GM13976 (cell line): ENCODE results near the gene SWSAP1.
A peak's percentile ranks its signal among the peaks of the same experiment; 100 is the strongest.

Experiments used
- DNase-seq: peaks from one replicate; pipeline ENCODE4 v3.0.0; 2012; ENCODE audit warnings: low spot score
- CTCF ChIP-seq: IDR thresholded peaks from 2 replicates; pipeline ENCODE4 v1.5.1; 2012; ENCODE audit warnings: borderline replicate concordance, mild to moderate bottlenecking; ENCODE audit not compliant: insufficient read depth; ENCODE audit errors: extremely low read depth, missing control alignments, control extremely low read depth
- in situ Hi-C: fragments of 300-500 bp; cut with MboI; formaldehyde crosslinking; loops from one replicate; pipeline ENCODE4 v1.12.0; 2022; ENCODE audit warnings: low sequenced_read_pairs, mixed read lengths, inconsistent platforms; ENCODE audit not compliant: unreplicated experiment

Gene SWSAP1

GRCh38 chr19:11370744-11371143 is 3.7 kb upstream of the SWSAP1 start:
- no peak for DNase-seq
- no peak for TF ChIP-seq CTCF
- in situ Hi-C loops, result no loop called here

GRCh38 chr19:11373166-11373884 is 1.1 kb upstream of the SWSAP1 start:
- DNase-seq, result no peak
- TF ChIP-seq CTCF, result no peak
- in situ Hi-C loops, result no loop called here

DNA sequence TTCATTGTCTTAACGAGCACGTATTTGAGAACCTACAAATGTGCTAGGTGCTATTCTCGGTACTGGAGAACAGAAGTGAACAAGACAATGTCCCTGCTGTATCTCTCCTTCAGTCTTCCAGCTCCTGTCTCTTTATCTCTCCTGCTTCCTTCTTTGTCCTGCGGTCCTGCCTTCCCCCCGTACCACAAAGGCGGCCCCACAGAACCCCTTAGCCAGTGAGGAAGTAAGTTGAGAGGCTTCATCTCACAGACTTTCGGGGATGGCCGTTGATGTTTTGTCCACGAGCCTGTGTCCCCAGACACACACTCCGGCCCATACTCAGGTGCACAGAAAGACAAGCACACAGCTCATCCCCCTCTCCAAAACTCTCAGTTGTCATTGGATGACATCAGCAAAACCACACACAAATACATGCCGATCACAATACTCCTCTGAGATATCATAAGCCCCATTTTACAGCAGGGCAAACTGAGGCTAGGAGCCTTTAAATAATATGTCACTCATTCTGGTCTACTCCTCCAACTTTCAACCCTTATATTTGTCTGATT is 507 bp upstream of the SWSAP1 start:
- in situ Hi-C loops, result no loop called here
- TF ChIP-seq CTCF, result no peak
- DNase-seq, result peak; percentile 41

- peak; percentile 77 for DNase-seq
- in situ Hi-C loops, result no loop called here
Observed at GRCh38 chr19:11375143-11375948, 880 bp downstream of the SWSAP1 start.

DNA sequence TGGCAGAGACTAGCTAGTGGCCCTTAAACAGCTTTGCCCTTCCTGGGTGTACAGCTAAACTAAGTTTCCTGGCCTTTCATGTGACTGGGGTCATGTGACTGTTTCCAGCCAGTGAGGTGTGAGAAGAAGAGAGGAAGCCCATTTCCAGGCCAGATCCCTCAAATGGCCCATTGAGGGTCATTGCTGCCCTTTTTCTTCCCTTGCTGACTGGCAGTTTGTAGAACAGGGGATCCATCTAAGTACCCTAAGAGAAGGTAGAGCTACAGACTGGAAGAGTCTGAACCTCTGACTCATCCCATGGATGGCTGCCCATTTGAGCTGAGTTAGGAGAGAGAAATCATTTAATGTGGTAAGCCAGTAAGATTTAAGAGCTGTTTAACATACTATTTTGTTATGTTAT is 2.8 kb downstream of the SWSAP1 start:
- in situ Hi-C loops, result no loop called here
- DNase-seq, result peak; percentile 66
- no peak for TF ChIP-seq CTCF

More at GRCh38 chr19:11375143-11375948, 880 bp downstream of the SWSAP1 start:
- no peak for TF ChIP-seq CTCF

DNA sequence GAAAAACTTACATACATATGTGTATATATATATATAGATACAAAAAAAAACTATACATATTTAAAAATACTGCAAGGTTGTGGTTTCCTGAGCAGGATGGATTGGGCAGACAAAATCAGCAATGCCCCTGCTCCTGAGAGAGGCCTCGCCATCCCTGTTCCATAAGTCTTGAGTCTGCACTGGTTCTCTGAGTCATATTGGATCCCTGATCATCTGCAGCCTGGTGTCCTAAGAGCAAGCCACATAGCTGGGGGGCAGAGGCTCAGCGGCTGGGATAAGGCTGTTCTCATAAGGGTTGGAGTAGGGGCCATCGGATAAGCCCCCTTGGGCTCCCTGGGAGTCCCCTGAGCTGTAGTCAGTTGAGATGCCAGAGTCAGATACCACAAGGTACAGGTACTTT is 3.3 kb downstream of the SWSAP1 start:
- TF ChIP-seq CTCF, result no peak
- in situ Hi-C loops, result no loop called here
- no peak for DNase-seq
